Astrocyte (in vitro differentiated cells and primary cell): ENCODE data around the gene NAB1. TPM values are rescaled to one million over a fixed set of nuclear protein-coding genes. Genes with fewer than 3 reads are reported as not detected.

Experiments
- DNase-seq: peaks from one replicate; pipeline ENCODE4 v3.0.0-alpha.2; 2010; ENCODE audit warnings: low read depth
- FAIRE-seq: peaks from 2 replicates; lab custom pipeline; 2011; peaks lifted over from hg19 to GRCh38; lab: Jason Lieb, UNC
- H2AFZ ChIP-seq: 2 replicates; pipeline ENCODE4 v1.6.0; 2012; ENCODE audit warnings: low read depth, low read length, inconsistent platforms
- H3K27ac ChIP-seq: 2 replicates; pipeline ENCODE4 v1.5.1; 2011; ENCODE audit warnings: low read depth, low read length, inconsistent platforms
- H3K27me3 ChIP-seq: 2 replicates; pipeline ENCODE4 v1.6.0; 2011; ENCODE audit warnings: low read length, inconsistent platforms; ENCODE audit not compliant: insufficient read depth
- H3K36me3 ChIP-seq: 2 replicates; pipeline ENCODE4 v1.5.1; 2011; ENCODE audit warnings: low read length, inconsistent platforms; ENCODE audit not compliant: insufficient read depth
- H3K4me1 ChIP-seq: 2 replicates; pipeline ENCODE4 v1.5.1; 2011; ENCODE audit warnings: low read length, inconsistent platforms; ENCODE audit not compliant: insufficient read depth
- H3K4me2 ChIP-seq: 2 replicates; pipeline ENCODE4 v1.6.0; 2012; ENCODE audit warnings: low read length, inconsistent platforms
- H3K4me3 ChIP-seq: 2 replicates; pipeline ENCODE4 v1.5.1; 2011; ENCODE audit warnings: low read depth, mild to moderate bottlenecking, low read length, inconsistent platforms; ENCODE audit not compliant: insufficient read depth
- H3K79me2 ChIP-seq: 2 replicates; pipeline ENCODE4 v1.6.0; 2012; ENCODE audit warnings: mild to moderate bottlenecking, low read length, inconsistent platforms; ENCODE audit not compliant: insufficient read depth
- H3K9ac ChIP-seq: 2 replicates; pipeline ENCODE4 v1.6.0; 2012; ENCODE audit warnings: mild to moderate bottlenecking, low read length, inconsistent platforms
- H3K9me3 ChIP-seq: 2 replicates; pipeline ENCODE4 v1.5.1; 2012; ENCODE audit warnings: low read depth, mild to moderate bottlenecking, low read length, inconsistent platforms; ENCODE audit not compliant: insufficient read depth
- H4K20me1 ChIP-seq: 2 replicates; pipeline ENCODE4 v1.6.0; 2012; ENCODE audit warnings: low read length, inconsistent platforms; ENCODE audit not compliant: insufficient read depth
- H3K27ac Mint-ChIP-seq: one replicate; pipeline ENCODE4 v1.8.0; 2021; ENCODE audit warnings: mild to moderate bottlenecking, mixed read lengths; ENCODE audit not compliant: unreplicated experiment
- H3K27me3 Mint-ChIP-seq: one replicate; pipeline ENCODE4 v1.8.0; 2021; ENCODE audit warnings: low read depth, mixed read lengths; ENCODE audit not compliant: unreplicated experiment
- H3K36me3 Mint-ChIP-seq: one replicate; pipeline ENCODE4 v1.8.0; 2021; ENCODE audit warnings: low read depth, mixed read lengths; ENCODE audit not compliant: unreplicated experiment
- H3K4me1 Mint-ChIP-seq: one replicate; pipeline ENCODE4 v1.8.0; 2021; ENCODE audit warnings: low read depth, mixed read lengths; ENCODE audit not compliant: unreplicated experiment
- H3K4me3 Mint-ChIP-seq: one replicate; pipeline ENCODE4 v1.8.0; 2021; ENCODE audit warnings: mild to moderate bottlenecking, moderate library complexity, mixed read lengths; ENCODE audit not compliant: unreplicated experiment
- H3K9me3 Mint-ChIP-seq: one replicate; pipeline ENCODE4 v1.8.0; 2021; ENCODE audit warnings: mild to moderate bottlenecking, mixed read lengths; ENCODE audit not compliant: unreplicated experiment
- EZH2 ChIP-seq: IDR thresholded peaks from 2 replicates; pipeline ENCODE4 v1.6.1; 2012; ENCODE audit warnings: mild to moderate bottlenecking, low read length, inconsistent platforms; ENCODE audit not compliant: insufficient read depth
- total RNA-seq: library from RNA; stranded (reverse); gene quantifications from 2 replicates; pipeline ENCODE4 v1.2.1, GENCODE V29; 2021
- TF ChIP-seq, protein P1 (sequence below): IDR thresholded peaks from 2 replicates; pipeline ENCODE4 v1.5.1; 2011; ENCODE audit warnings: low read depth, mild to moderate bottlenecking, inconsistent platforms, low read length, moderate library complexity; ENCODE audit not compliant: insufficient read depth

NAB1 gene
- total RNA-seq, 1 donor from 2014 or later: 25.4 TPM

- Histone ChIP-seq H3K4me3 (no peak overlapping the region), H3K27me3 (no peaks in the 10 kb centered on the region), H2AFZ (no peak overlapping the region), H3K27ac (no peak overlapping the region), H3K4me2 (no peak overlapping the region), H3K9ac (no peak overlapping the region), H3K9me3 (no peaks in the 10 kb centered on the region), H3K4me1 (peaks cover 4% of the 10 kb centered on the region), H4K20me1 (no peaks in the 10 kb centered on the region), H3K79me2 (no peaks in the 10 kb centered on the region), H3K36me3 (peaks cover 8% of the 10 kb centered on the region)
- Mint-ChIP-seq H3K27me3 (no peaks in the 10 kb centered on the region), H3K4me1 (peaks cover 24% of the 10 kb centered on the region), H3K27ac (no peak overlapping the region), H3K36me3 (peaks cover 6% of the 10 kb centered on the region), H3K4me3 (no peak overlapping the region), H3K9me3 (no peaks in the 10 kb centered on the region)
- FAIRE-seq (no peak), DNase-seq (no peak)
- no peak for TF ChIP-seq EZH2
Observed at GRCh38 chr2:190683802-190684201, 34.9 kb downstream of the NAB1 start.

DNA sequence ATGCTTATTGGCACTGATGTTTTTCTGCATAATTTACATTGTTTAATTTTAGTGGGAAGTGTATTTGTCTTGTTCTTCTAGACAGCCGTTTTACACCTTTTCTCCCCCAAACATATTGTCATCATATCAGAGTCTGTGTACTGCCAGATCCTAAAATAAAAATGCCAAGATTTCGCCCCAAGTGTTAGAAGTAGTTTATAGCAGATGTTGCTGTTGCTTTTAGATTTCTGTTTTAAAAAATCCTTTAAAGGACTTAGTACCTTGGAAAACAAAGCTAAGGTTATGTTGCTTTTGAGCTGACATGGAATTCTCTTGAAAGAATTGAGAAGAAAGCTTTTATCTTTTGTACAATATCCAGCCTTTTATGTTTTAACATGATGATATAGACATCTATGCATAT is 36.0 kb downstream of the NAB1 start:
- FAIRE-seq (no peak), DNase-seq (no peak)
- no peak overlapping the region for H3K27ac Mint-ChIP-seq
- peaks cover 15% of the 10 kb centered on the region for H3K4me1 Mint-ChIP-seq
- Histone ChIP-seq H3K36me3 (peaks cover 8% of the 10 kb centered on the region), H4K20me1 (no peaks in the 10 kb centered on the region), H3K4me3 (no peak overlapping the region), H3K9ac (no peak overlapping the region), H3K9me3 (no peaks in the 10 kb centered on the region), H3K27me3 (no peaks in the 10 kb centered on the region), H3K27ac (no peak overlapping the region), H2AFZ (no peak overlapping the region), H3K79me2 (no peaks in the 10 kb centered on the region), H3K4me1 (peaks cover 4% of the 10 kb centered on the region), H3K4me2 (no peak overlapping the region)
- no peak overlapping the region for H3K4me3 Mint-ChIP-seq
- peaks cover 6% of the 10 kb centered on the region for H3K36me3 Mint-ChIP-seq
- H3K27me3 Mint-ChIP-seq: no peaks in the 10 kb centered on the region
- TF ChIP-seq, protein P1, sequence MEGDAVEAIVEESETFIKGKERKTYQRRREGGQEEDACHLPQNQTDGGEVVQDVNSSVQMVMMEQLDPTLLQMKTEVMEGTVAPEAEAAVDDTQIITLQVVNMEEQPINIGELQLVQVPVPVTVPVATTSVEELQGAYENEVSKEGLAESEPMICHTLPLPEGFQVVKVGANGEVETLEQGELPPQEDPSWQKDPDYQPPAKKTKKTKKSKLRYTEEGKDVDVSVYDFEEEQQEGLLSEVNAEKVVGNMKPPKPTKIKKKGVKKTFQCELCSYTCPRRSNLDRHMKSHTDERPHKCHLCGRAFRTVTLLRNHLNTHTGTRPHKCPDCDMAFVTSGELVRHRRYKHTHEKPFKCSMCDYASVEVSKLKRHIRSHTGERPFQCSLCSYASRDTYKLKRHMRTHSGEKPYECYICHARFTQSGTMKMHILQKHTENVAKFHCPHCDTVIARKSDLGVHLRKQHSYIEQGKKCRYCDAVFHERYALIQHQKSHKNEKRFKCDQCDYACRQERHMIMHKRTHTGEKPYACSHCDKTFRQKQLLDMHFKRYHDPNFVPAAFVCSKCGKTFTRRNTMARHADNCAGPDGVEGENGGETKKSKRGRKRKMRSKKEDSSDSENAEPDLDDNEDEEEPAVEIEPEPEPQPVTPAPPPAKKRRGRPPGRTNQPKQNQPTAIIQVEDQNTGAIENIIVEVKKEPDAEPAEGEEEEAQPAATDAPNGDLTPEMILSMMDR: no peak
- TF ChIP-seq EZH2: no peak
- H3K9me3 Mint-ChIP-seq: no peaks in the 10 kb centered on the region

DNA sequence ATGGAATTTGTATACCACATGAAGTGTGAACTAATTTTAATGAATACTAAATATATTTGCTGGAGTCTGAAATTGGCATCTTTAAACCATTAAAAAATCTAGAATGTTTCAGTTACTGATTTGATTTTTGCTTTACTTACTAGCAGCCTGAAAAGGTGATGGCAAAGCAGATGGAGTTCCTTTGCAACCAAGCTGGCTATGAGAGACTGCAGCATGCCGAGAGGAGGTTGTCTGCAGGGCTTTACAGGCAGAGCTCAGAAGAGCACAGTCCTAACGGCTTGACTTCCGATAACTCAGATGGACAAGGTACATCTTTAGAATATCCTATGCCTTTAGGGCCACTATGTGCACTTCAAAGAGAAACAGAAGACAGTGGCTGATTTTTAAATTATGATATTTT is 36.5 kb downstream of the NAB1 start:
- FAIRE-seq (no peak), DNase-seq (no peak)
- no peak overlapping the region for H3K4me3 Mint-ChIP-seq

More for the DNA sequence above, 36.5 kb downstream of the NAB1 start:
- H3K4me1 Mint-ChIP-seq: peaks cover 11% of the 10 kb centered on the region
- peaks cover 2% of the 10 kb centered on the region for H3K36me3 Mint-ChIP-seq
- Histone ChIP-seq H3K4me3 (no peak overlapping the region), H3K27me3 (no peaks in the 10 kb centered on the region), H2AFZ (no peak overlapping the region), H4K20me1 (no peaks in the 10 kb centered on the region), H3K27ac (no peak overlapping the region), H3K9ac (no peak overlapping the region), H3K4me2 (no peak overlapping the region), H3K4me1 (peaks cover 4% of the 10 kb centered on the region), H3K36me3 (peaks cover 10% of the 10 kb centered on the region), H3K79me2 (no peaks in the 10 kb centered on the region), H3K9me3 (no peaks in the 10 kb centered on the region)
- no peak overlapping the region for H3K27ac Mint-ChIP-seq
- no peaks in the 10 kb centered on the region for H3K9me3 Mint-ChIP-seq
- no peak for TF ChIP-seq EZH2
- TF ChIP-seq, protein P1: no peak
- H3K27me3 Mint-ChIP-seq: no peaks in the 10 kb centered on the region
